ENCODE results near the gene PKM.

The PKM gene

GRCh38 chr15:72182244-72182643, 48.7 kb downstream of the PKM start:
- no peak overlapping the region for H3K27ac ChIP-seq (ENCODE audit: low read length, poor library complexity, severe bottlenecking)
- H2BK15ac ChIP-seq (ENCODE audit: low read depth, poor library complexity, severe bottlenecking), result no peak overlapping the region
- no peak overlapping the region for H3K4me2 ChIP-seq (ENCODE audit: low read length, poor library complexity, severe bottlenecking)
- no peaks in the 10 kb centered on the region for H3K36me3 ChIP-seq (ENCODE audit: control insufficient read depth in 1 of 2, insufficient read depth in 2 of 2, low read depth in 1 of 2, low read length in 2 of 2)
- H3K18ac ChIP-seq (ENCODE audit: low read depth in 1 of 2, low read length in 2 of 2), result no peak overlapping the region
- H3K27me3 ChIP-seq (ENCODE audit: control insufficient read depth in 1 of 2, insufficient read depth in 1 of 2, low read length in 2 of 2), result peaks cover 0 to 40% of the 10 kb centered on the region in 2 experiments
- H3K79me1 ChIP-seq (replicated peaks; ENCODE audit: low read length, poor library complexity, severe bottlenecking), result no peaks in the 10 kb centered on the region
- no peak overlapping the region for H3K9ac ChIP-seq (ENCODE audit: low read length)
- no peak for DNase-seq
- no peak overlapping the region for H3K4me3 ChIP-seq (ENCODE audit: insufficient read depth in 1 of 2, low read depth in 1 of 2, low read length in 2 of 2)
- H2BK120ac ChIP-seq (ENCODE audit: low read depth, low read length), result no peak overlapping the region
- H2BK12ac ChIP-seq (ENCODE audit: low read length in 2 of 2), result no peak overlapping the region
- H3K9me3 ChIP-seq (ENCODE audit: control insufficient read depth, low read length), result no peaks in the 10 kb centered on the region
- peaks cover 10% of the 10 kb centered on the region for H3K4me1 ChIP-seq (ENCODE audit: control insufficient read depth, insufficient read depth, low read depth, low read length)
- no peak overlapping the region for H2BK5ac ChIP-seq (ENCODE audit: low read depth, low read length, poor library complexity, severe bottlenecking)
- H3K4ac ChIP-seq (ENCODE audit: low read depth in 1 of 2, low read length in 2 of 2), result no peak overlapping the region
- no peak overlapping the region for H2AFZ ChIP-seq (ENCODE audit: low read depth, low read length)
- 100% methylated on average over 1 of the region's 3 CpGs for WGBS
- no peak overlapping the region for H3K23ac ChIP-seq (ENCODE audit: low read length in 2 of 2)
- H3K14ac ChIP-seq (ENCODE audit: low read length in 2 of 2), result no peak overlapping the region
- no peak overlapping the region for H2AK5ac ChIP-seq (ENCODE audit: low read length, severe bottlenecking)
- H4K8ac ChIP-seq (ENCODE audit: low read length), result no peak overlapping the region
- no peak overlapping the region for H4K91ac ChIP-seq (ENCODE audit: low read length)

GRCh38 chr15:72180761-72181324, 50.1 kb downstream of the PKM start:
- Histone ChIP-seq H3K79me1 (replicated peaks; ENCODE audit: low read length, poor library complexity, severe bottlenecking) (no peaks in the 10 kb centered on the region), H2BK15ac (ENCODE audit: low read depth, poor library complexity, severe bottlenecking) (no peak overlapping the region), H2AK5ac (ENCODE audit: low read length, severe bottlenecking) (no peak overlapping the region), H3K36me3 (ENCODE audit: control insufficient read depth in 1 of 2, insufficient read depth in 2 of 2, low read depth in 1 of 2, low read length in 2 of 2) (no peaks in the 10 kb centered on the region), H2AFZ (ENCODE audit: low read depth, low read length) (no peak overlapping the region), H2BK5ac (ENCODE audit: low read depth, low read length, poor library complexity, severe bottlenecking) (no peak overlapping the region), H4K8ac (ENCODE audit: low read length) (no peak overlapping the region), H2BK12ac (ENCODE audit: low read length in 2 of 2) (no peak overlapping the region), H3K4ac (ENCODE audit: low read depth in 1 of 2, low read length in 2 of 2) (no peak overlapping the region), H3K14ac (ENCODE audit: low read length in 2 of 2) (no peak overlapping the region), H3K9ac (ENCODE audit: low read length) (no peak overlapping the region), H3K27ac (ENCODE audit: low read length, poor library complexity, severe bottlenecking) (no peak overlapping the region), H3K23ac (ENCODE audit: low read length in 2 of 2) (no peak overlapping the region), H2BK120ac (ENCODE audit: low read depth, low read length) (no peak overlapping the region), H3K4me3 (ENCODE audit: insufficient read depth in 1 of 2, low read depth in 1 of 2, low read length in 2 of 2) (no peak overlapping the region), H3K18ac (ENCODE audit: low read depth in 1 of 2, low read length in 2 of 2) (no peak overlapping the region), H4K91ac (ENCODE audit: low read length) (no peak overlapping the region), H3K9me3 (ENCODE audit: control insufficient read depth, low read length) (no peaks in the 10 kb centered on the region), H3K4me2 (ENCODE audit: low read length, poor library complexity, severe bottlenecking) (no peak overlapping the region), H3K27me3 (ENCODE audit: control insufficient read depth in 1 of 2, insufficient read depth in 1 of 2, low read length in 2 of 2) (peaks cover 0 to 47% of the 10 kb centered on the region in 2 experiments), H3K4me1 (ENCODE audit: control insufficient read depth, insufficient read depth, low read depth, low read length) (peaks cover 10% of the 10 kb centered on the region)
- WGBS, result 87% methylated on average over 5 of the region's 5 CpGs
- no peak for DNase-seq

- peak; percentile 59 for DNase-seq
- Histone ChIP-seq H3K27me3 (ENCODE audit: control insufficient read depth in 1 of 2, insufficient read depth in 1 of 2, low read length in 2 of 2) (peaks cover 0 to 55% of the 10 kb centered on the region in 2 experiments), H2BK5ac (ENCODE audit: low read depth, low read length, poor library complexity, severe bottlenecking) (no peak overlapping the region), H2BK120ac (ENCODE audit: low read depth, low read length) (no peak overlapping the region), H4K91ac (ENCODE audit: low read length) (no peak overlapping the region), H2BK15ac (ENCODE audit: low read depth, poor library complexity, severe bottlenecking) (no peak overlapping the region), H4K8ac (ENCODE audit: low read length) (peak overlapping the region; percentile 0), H3K4me2 (ENCODE audit: low read length, poor library complexity, severe bottlenecking) (no peak overlapping the region), H2AK5ac (ENCODE audit: low read length, severe bottlenecking) (no peak overlapping the region), H3K18ac (ENCODE audit: low read depth in 1 of 2, low read length in 2 of 2) (no peak overlapping the region), H3K36me3 (ENCODE audit: control insufficient read depth in 1 of 2, insufficient read depth in 2 of 2, low read depth in 1 of 2, low read length in 2 of 2) (no peaks in the 10 kb centered on the region), H3K4me3 (ENCODE audit: insufficient read depth in 1 of 2, low read depth in 1 of 2, low read length in 2 of 2) (no peak overlapping the region), H3K14ac (ENCODE audit: low read length in 2 of 2) (no peak overlapping the region), H3K9me3 (ENCODE audit: control insufficient read depth, low read length) (no peaks in the 10 kb centered on the region), H3K9ac (ENCODE audit: low read length) (no peak overlapping the region), H3K4ac (ENCODE audit: low read depth in 1 of 2, low read length in 2 of 2) (no peak overlapping the region), H2AFZ (ENCODE audit: low read depth, low read length) (no peak overlapping the region), H3K23ac (ENCODE audit: low read length in 2 of 2) (no peak overlapping the region), H3K79me1 (replicated peaks; ENCODE audit: low read length, poor library complexity, severe bottlenecking) (no peaks in the 10 kb centered on the region), H2BK12ac (ENCODE audit: low read length in 2 of 2) (peak overlapping the region in 1 of 2 experiments; percentile 32), H3K27ac (ENCODE audit: low read length, poor library complexity, severe bottlenecking) (no peak overlapping the region), H3K4me1 (ENCODE audit: control insufficient read depth, insufficient read depth, low read depth, low read length) (peaks cover 10% of the 10 kb centered on the region)
- WGBS, result 68% methylated on average over 16 of the region's 16 CpGs
These were observed 50.9 kb downstream of the PKM start for GRCh38 chr15:72179950-72180581.

GRCh38 chr15:72178976-72179585, 51.9 kb downstream of the PKM start:
- no peak for DNase-seq
- no peaks in the 10 kb centered on the region for H3K79me1 ChIP-seq (replicated peaks; ENCODE audit: low read length, poor library complexity, severe bottlenecking)
- H3K23ac ChIP-seq (ENCODE audit: low read length in 2 of 2), result no peak overlapping the region
- no peak overlapping the region for H3K14ac ChIP-seq (ENCODE audit: low read length in 2 of 2)
- no peaks in the 10 kb centered on the region for H3K9me3 ChIP-seq (ENCODE audit: control insufficient read depth, low read length)
- H4K8ac ChIP-seq (ENCODE audit: low read length), result no peak overlapping the region
- no peaks in the 10 kb centered on the region for H3K36me3 ChIP-seq (ENCODE audit: control insufficient read depth in 1 of 2, insufficient read depth in 2 of 2, low read depth in 1 of 2, low read length in 2 of 2)
- no peak overlapping the region for H3K9ac ChIP-seq (ENCODE audit: low read length)
- H3K18ac ChIP-seq (ENCODE audit: low read depth in 1 of 2, low read length in 2 of 2), result peak overlapping the region in 1 of 2 experiments; percentile 25
- no peak overlapping the region for H2BK15ac ChIP-seq (ENCODE audit: low read depth, poor library complexity, severe bottlenecking)
- H2AFZ ChIP-seq (ENCODE audit: low read depth, low read length), result no peak overlapping the region
- no peak overlapping the region for H2BK120ac ChIP-seq (ENCODE audit: low read depth, low read length)
- 90% methylated on average over 13 of the region's 13 CpGs for WGBS
- no peak overlapping the region for H2AK5ac ChIP-seq (ENCODE audit: low read length, severe bottlenecking)
- no peak overlapping the region for H2BK12ac ChIP-seq (ENCODE audit: low read length in 2 of 2)
- H3K4me1 ChIP-seq (ENCODE audit: control insufficient read depth, insufficient read depth, low read depth, low read length), result peaks cover 5% of the 10 kb centered on the region
- no peak overlapping the region for H4K91ac ChIP-seq (ENCODE audit: low read length)
- H3K4me2 ChIP-seq (ENCODE audit: low read length, poor library complexity, severe bottlenecking), result no peak overlapping the region
- H2BK5ac ChIP-seq (ENCODE audit: low read depth, low read length, poor library complexity, severe bottlenecking), result no peak overlapping the region
- peaks cover 0 to 56% of the 10 kb centered on the region in 2 experiments for H3K27me3 ChIP-seq (ENCODE audit: control insufficient read depth in 1 of 2, insufficient read depth in 1 of 2, low read length in 2 of 2)
- H3K4ac ChIP-seq (ENCODE audit: low read depth in 1 of 2, low read length in 2 of 2), result no peak overlapping the region
- no peak overlapping the region for H3K27ac ChIP-seq (ENCODE audit: low read length, poor library complexity, severe bottlenecking)
- H3K4me3 ChIP-seq (ENCODE audit: insufficient read depth in 1 of 2, low read depth in 1 of 2, low read length in 2 of 2), result no peak overlapping the region

All from mesenchymal stem cell (in vitro differentiated cells and primary cell).